ENCODE measurements around the gene FGD3.

Gene FGD3

GRCh38 chr9:93020151-93020550 lies 72.8 kb downstream of the FGD3 start:
- Histone ChIP-seq H3K9ac (ENCODE audit: low read depth in 1 of 2, low read length in 2 of 2) (no peak overlapping the region), H3K9me3 (ENCODE audit: control insufficient read depth in 1 of 2, low read length in 2 of 2) (no peaks in the 10 kb centered on the region), H3K27ac (ENCODE audit: low read depth, low read length) (no peak overlapping the region), H3K4me3 (ENCODE audit: low read depth in 1 of 2, low read length in 2 of 2) (no peak overlapping the region), H3K27me3 (ENCODE audit: control insufficient read depth in 1 of 2, insufficient read depth in 2 of 2, low read length in 2 of 2) (no peaks in the 10 kb centered on the region), H3K4me1 (ENCODE audit: control insufficient read depth in 1 of 2, insufficient read depth in 2 of 2, low read length in 2 of 2) (no peaks in the 10 kb centered on the region), H3K36me3 (ENCODE audit: control insufficient read depth in 1 of 2, insufficient read depth in 2 of 2, low read length in 2 of 2) (peaks cover 0 to 18% of the 10 kb centered on the region in 2 donors)

DNA sequence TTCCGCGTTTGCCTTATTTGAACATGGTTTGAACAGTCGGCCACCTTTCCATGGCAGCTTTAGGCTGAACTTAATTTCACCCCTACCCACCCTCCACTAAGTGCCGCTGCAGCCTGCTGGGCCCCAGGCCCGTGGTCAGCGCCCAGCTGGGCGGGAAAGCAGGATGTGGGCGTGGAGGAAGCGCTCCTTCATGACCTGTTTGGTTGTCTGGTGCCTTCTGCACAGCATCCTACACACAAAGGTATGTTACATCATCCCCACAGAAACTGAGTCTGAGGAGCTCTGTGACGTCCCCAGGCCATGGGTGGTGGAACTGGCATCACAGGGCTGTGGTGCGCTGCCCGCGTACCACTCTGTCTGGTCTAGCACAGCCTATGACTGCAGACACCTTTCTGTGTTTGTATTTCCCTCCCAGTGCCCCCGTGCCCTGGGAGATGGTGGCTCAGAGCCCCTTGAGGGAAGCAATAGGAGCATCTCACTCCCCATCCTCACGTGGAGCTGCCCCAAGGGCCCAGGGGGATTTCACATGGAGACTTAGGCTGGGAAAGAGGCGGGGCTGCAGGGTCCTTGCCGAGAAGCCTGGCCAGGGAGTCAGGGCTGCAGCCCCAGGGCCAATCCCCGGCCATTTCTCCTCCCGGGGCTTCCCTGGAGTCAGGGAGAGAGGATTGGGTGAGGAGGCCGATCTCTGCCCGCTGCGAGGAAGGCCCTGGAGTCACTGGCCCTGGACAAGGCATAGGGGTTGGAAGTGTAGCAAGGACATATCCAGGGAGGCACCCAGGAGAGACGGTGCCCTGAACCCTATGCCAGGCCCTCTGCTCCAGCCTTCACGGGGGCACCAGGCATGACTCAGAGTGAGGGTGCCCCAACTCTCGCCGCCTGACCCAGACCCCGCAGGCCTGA lies 73.7 kb downstream of the FGD3 start:
- Histone ChIP-seq H3K9ac (ENCODE audit: low read depth in 1 of 2, low read length in 2 of 2) (no peak overlapping the region), H3K4me3 (ENCODE audit: low read depth in 1 of 2, low read length in 2 of 2) (no peak overlapping the region), H3K36me3 (ENCODE audit: control insufficient read depth in 1 of 2, insufficient read depth in 2 of 2, low read length in 2 of 2) (peaks cover 0 to 18% of the 10 kb centered on the region in 2 donors)

GRCh38 chr9:93022066-93022465 lies 74.7 kb downstream of the FGD3 start:
- Histone ChIP-seq H3K4me3 (ENCODE audit: low read depth in 1 of 2, low read length in 2 of 2) (no peak overlapping the region), H3K27ac (ENCODE audit: low read depth, low read length) (no peak overlapping the region), H3K4me1 (ENCODE audit: control insufficient read depth in 1 of 2, insufficient read depth in 2 of 2, low read length in 2 of 2) (no peaks in the 10 kb centered on the region), H3K27me3 (ENCODE audit: control insufficient read depth in 1 of 2, insufficient read depth in 2 of 2, low read length in 2 of 2) (no peaks in the 10 kb centered on the region), H3K36me3 (ENCODE audit: control insufficient read depth in 1 of 2, insufficient read depth in 2 of 2, low read length in 2 of 2) (peaks cover 0 to 18% of the 10 kb centered on the region in 2 donors), H3K9ac (ENCODE audit: low read depth in 1 of 2, low read length in 2 of 2) (no peak overlapping the region), H3K9me3 (ENCODE audit: control insufficient read depth in 1 of 2, low read length in 2 of 2) (no peaks in the 10 kb centered on the region)

More for the DNA sequence above, 73.7 kb downstream of the FGD3 start:
- H3K4me1 ChIP-seq (ENCODE audit: control insufficient read depth in 1 of 2, insufficient read depth in 2 of 2, low read length in 2 of 2) = no peaks in the 10 kb centered on the region
- H3K27ac ChIP-seq (ENCODE audit: low read depth, low read length) = no peak overlapping the region
- H3K27me3 ChIP-seq (ENCODE audit: control insufficient read depth in 1 of 2, insufficient read depth in 2 of 2, low read length in 2 of 2) = no peaks in the 10 kb centered on the region
- H3K9me3 ChIP-seq (ENCODE audit: control insufficient read depth in 1 of 2, low read length in 2 of 2) = no peaks in the 10 kb centered on the region

- no peak overlapping the region for H3K4me3 ChIP-seq (ENCODE audit: low read depth in 1 of 2, low read length in 2 of 2)
- H3K27me3 ChIP-seq (ENCODE audit: control insufficient read depth in 1 of 2, insufficient read depth in 2 of 2, low read length in 2 of 2) = no peaks in the 10 kb centered on the region
- H3K27ac ChIP-seq (ENCODE audit: low read depth, low read length) = no peak overlapping the region
- H3K9ac ChIP-seq (ENCODE audit: low read depth in 1 of 2, low read length in 2 of 2) = no peak overlapping the region
- peaks cover 0 to 18% of the 10 kb centered on the region in 2 donors for H3K36me3 ChIP-seq (ENCODE audit: control insufficient read depth in 1 of 2, insufficient read depth in 2 of 2, low read length in 2 of 2)
- H3K4me1 ChIP-seq (ENCODE audit: control insufficient read depth in 1 of 2, insufficient read depth in 2 of 2, low read length in 2 of 2) = no peaks in the 10 kb centered on the region
- no peaks in the 10 kb centered on the region for H3K9me3 ChIP-seq (ENCODE audit: control insufficient read depth in 1 of 2, low read length in 2 of 2)
These were observed 75.6 kb downstream of the FGD3 start for GRCh38 chr9:93022721-93023520.

GRCh38 chr9:93023521-93023815 lies 76.1 kb downstream of the FGD3 start:
- H3K9ac ChIP-seq (ENCODE audit: low read depth in 1 of 2, low read length in 2 of 2) = no peak overlapping the region
- no peak overlapping the region for H3K4me3 ChIP-seq (ENCODE audit: low read depth in 1 of 2, low read length in 2 of 2)
- H3K36me3 ChIP-seq (ENCODE audit: control insufficient read depth in 1 of 2, insufficient read depth in 2 of 2, low read length in 2 of 2) = peaks cover 0 to 18% of the 10 kb centered on the region in 2 donors
- H3K27ac ChIP-seq (ENCODE audit: low read depth, low read length) = no peak overlapping the region
- H3K9me3 ChIP-seq (ENCODE audit: control insufficient read depth in 1 of 2, low read length in 2 of 2) = no peaks in the 10 kb centered on the region
- H3K4me1 ChIP-seq (ENCODE audit: control insufficient read depth in 1 of 2, insufficient read depth in 2 of 2, low read length in 2 of 2) = no peaks in the 10 kb centered on the region
- H3K27me3 ChIP-seq (ENCODE audit: control insufficient read depth in 1 of 2, insufficient read depth in 2 of 2, low read length in 2 of 2) = no peaks in the 10 kb centered on the region

DNA sequence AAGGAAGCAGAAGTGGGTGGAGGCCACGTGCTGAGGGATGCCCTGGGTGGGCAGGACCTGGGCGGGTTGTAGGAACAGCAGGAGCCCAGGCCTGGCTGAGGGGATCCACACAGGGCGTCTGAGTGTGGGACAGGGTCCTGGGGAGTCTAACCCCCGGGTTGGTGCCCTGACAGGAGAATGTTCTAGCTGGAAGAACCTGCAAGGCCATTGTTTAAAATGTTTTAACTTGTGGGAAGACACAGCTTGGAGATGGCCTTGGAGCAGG lies 77.3 kb downstream of the FGD3 start:
- H3K9me3 ChIP-seq (ENCODE audit: control insufficient read depth in 1 of 2, low read length in 2 of 2) = no peaks in the 10 kb centered on the region
- H3K36me3 ChIP-seq (ENCODE audit: control insufficient read depth in 1 of 2, insufficient read depth in 2 of 2, low read length in 2 of 2) = peaks cover 0 to 12% of the 10 kb centered on the region in 2 donors
- H3K27ac ChIP-seq (ENCODE audit: low read depth, low read length) = no peak overlapping the region
- H3K4me3 ChIP-seq (ENCODE audit: low read depth in 1 of 2, low read length in 2 of 2) = no peak overlapping the region
- H3K9ac ChIP-seq (ENCODE audit: low read depth in 1 of 2, low read length in 2 of 2) = no peak overlapping the region
- no peaks in the 10 kb centered on the region for H3K27me3 ChIP-seq (ENCODE audit: control insufficient read depth in 1 of 2, insufficient read depth in 2 of 2, low read length in 2 of 2)
- H3K4me1 ChIP-seq (ENCODE audit: control insufficient read depth in 1 of 2, insufficient read depth in 2 of 2, low read length in 2 of 2) = no peaks in the 10 kb centered on the region

- H3K9me3 ChIP-seq (ENCODE audit: control insufficient read depth in 1 of 2, low read length in 2 of 2) = no peaks in the 10 kb centered on the region
- no peak overlapping the region for H3K27ac ChIP-seq (ENCODE audit: low read depth, low read length)
- no peaks in the 10 kb centered on the region for H3K27me3 ChIP-seq (ENCODE audit: control insufficient read depth in 1 of 2, insufficient read depth in 2 of 2, low read length in 2 of 2)
- H3K4me3 ChIP-seq (ENCODE audit: low read depth in 1 of 2, low read length in 2 of 2) = no peak overlapping the region
- peaks cover 0 to 15% of the 10 kb centered on the region in 2 donors for H3K36me3 ChIP-seq (ENCODE audit: control insufficient read depth in 1 of 2, insufficient read depth in 2 of 2, low read length in 2 of 2)
- H3K4me1 ChIP-seq (ENCODE audit: control insufficient read depth in 1 of 2, insufficient read depth in 2 of 2, low read length in 2 of 2) = no peaks in the 10 kb centered on the region
- no peak overlapping the region for H3K9ac ChIP-seq (ENCODE audit: low read depth in 1 of 2, low read length in 2 of 2)
These were observed 77.8 kb downstream of the FGD3 start for GRCh38 chr9:93024986-93025630.

DNA sequence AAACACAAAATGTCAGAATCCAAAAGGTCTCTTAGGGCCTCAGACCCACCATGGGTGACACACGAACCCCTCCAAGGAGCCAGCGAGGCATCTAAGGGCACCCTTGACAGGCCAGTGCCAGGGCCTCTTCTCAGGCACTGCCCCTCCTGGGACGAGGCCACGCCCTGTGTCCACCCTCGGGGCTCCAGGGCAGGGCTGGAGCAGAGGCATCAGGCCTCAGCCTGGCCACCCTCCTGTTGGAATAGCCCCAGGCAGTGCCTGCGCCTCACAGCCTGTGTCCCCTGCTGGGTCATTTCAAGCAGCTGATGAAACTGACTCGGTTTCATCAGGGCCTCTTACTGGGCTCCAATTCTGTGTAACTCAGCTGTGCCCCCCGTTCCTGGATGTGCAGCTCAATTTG lies 78.4 kb downstream of the FGD3 start:
- Histone ChIP-seq H3K27me3 (ENCODE audit: control insufficient read depth in 1 of 2, insufficient read depth in 2 of 2, low read length in 2 of 2) (no peaks in the 10 kb centered on the region), H3K4me1 (ENCODE audit: control insufficient read depth in 1 of 2, insufficient read depth in 2 of 2, low read length in 2 of 2) (no peaks in the 10 kb centered on the region), H3K36me3 (ENCODE audit: control insufficient read depth in 1 of 2, insufficient read depth in 2 of 2, low read length in 2 of 2) (peaks cover 0 to 12% of the 10 kb centered on the region in 2 donors), H3K4me3 (ENCODE audit: low read depth in 1 of 2, low read length in 2 of 2) (no peak overlapping the region), H3K9me3 (ENCODE audit: control insufficient read depth in 1 of 2, low read length in 2 of 2) (no peaks in the 10 kb centered on the region), H3K27ac (ENCODE audit: low read depth, low read length) (no peak overlapping the region), H3K9ac (ENCODE audit: low read depth in 1 of 2, low read length in 2 of 2) (no peak overlapping the region)

DNA sequence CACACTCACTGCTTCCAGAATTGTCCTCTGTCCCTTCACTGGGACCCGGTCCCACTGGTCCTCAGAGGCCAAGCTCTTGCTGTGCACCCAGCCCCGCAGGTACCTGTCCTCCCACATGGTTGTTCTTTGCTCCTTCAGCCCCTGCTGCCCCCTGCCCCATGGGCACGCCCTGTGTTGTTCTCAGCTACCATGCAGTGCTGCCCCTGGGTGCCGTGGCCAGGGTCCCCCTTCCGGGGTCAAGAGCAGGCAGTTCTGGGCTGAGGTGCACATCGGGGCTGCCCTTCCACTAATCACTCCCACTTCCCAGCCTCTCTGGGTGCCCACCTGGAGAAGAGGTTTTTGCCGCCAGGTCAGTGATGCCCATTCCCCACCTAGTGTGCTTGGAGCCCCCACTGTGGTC lies 79.3 kb downstream of the FGD3 start:
- peaks cover 0 to 11% of the 10 kb centered on the region in 2 donors for H3K36me3 ChIP-seq (ENCODE audit: control insufficient read depth in 1 of 2, insufficient read depth in 2 of 2, low read length in 2 of 2)
- H3K4me1 ChIP-seq (ENCODE audit: control insufficient read depth in 1 of 2, insufficient read depth in 2 of 2, low read length in 2 of 2) = peaks cover 0 to 1% of the 10 kb centered on the region in 2 donors
- no peaks in the 10 kb centered on the region for H3K9me3 ChIP-seq (ENCODE audit: control insufficient read depth in 1 of 2, low read length in 2 of 2)
- H3K9ac ChIP-seq (ENCODE audit: low read depth in 1 of 2, low read length in 2 of 2) = no peak overlapping the region
- no peaks in the 10 kb centered on the region for H3K27me3 ChIP-seq (ENCODE audit: control insufficient read depth in 1 of 2, insufficient read depth in 2 of 2, low read length in 2 of 2)
- no peak overlapping the region for H3K27ac ChIP-seq (ENCODE audit: low read depth, low read length)
- H3K4me3 ChIP-seq (ENCODE audit: low read depth in 1 of 2, low read length in 2 of 2) = no peak overlapping the region

DNA sequence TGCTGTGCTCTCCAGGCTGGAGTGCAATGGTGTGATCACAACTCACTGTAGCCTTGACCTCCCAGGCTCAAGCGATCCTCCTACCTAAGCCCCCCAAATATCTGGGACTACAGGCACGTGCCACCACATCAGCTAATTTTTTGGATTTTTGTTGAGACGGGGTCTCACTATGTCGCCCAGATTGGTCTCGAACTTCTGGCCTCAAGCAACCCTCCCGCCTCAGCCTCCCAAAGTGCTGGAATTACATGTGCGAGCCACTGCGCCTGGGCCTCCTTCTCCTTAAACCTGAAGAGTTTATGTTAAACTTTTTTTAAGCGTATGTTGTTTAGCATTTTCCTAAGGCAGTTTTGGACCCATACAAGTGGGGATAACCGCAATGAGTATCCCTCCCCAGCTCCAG lies 80.4 kb downstream of the FGD3 start:
- Histone ChIP-seq H3K27me3 (ENCODE audit: control insufficient read depth in 1 of 2, insufficient read depth in 2 of 2, low read length in 2 of 2) (no peaks in the 10 kb centered on the region), H3K9me3 (ENCODE audit: control insufficient read depth in 1 of 2, low read length in 2 of 2) (no peaks in the 10 kb centered on the region), H3K4me3 (ENCODE audit: low read depth in 1 of 2, low read length in 2 of 2) (no peak overlapping the region), H3K4me1 (ENCODE audit: control insufficient read depth in 1 of 2, insufficient read depth in 2 of 2, low read length in 2 of 2) (peaks cover 0 to 6% of the 10 kb centered on the region in 2 donors), H3K27ac (ENCODE audit: low read depth, low read length) (no peak overlapping the region), H3K9ac (ENCODE audit: low read depth in 1 of 2, low read length in 2 of 2) (no peak overlapping the region), H3K36me3 (ENCODE audit: control insufficient read depth in 1 of 2, insufficient read depth in 2 of 2, low read length in 2 of 2) (peaks cover 0 to 11% of the 10 kb centered on the region in 2 donors)
